ENCODE results near the gene CTRB1.

DNA sequence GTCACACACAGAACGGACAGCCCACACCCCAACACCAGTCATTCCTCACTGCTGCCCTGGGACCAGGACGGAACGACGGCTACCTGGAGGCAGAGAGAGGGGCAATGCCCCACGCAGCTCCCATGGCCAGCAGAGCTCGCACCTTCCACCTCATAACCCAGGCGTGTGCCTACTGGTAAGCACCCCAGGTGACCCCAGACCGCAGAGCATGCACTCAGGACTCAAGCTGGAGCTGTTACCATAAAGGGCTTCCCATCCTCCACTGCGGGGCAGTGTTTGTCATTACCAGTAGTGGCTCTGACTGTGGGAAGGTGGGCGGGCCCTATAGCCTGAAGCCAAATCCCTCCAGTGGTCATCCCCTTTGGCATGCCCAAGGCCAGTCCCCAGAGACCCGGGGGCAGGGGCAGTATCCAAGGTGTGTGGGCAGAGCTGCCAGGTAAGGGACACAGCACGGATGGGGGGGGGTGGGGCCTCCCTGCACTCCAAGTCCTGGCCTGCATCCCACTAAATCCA lies 37.3 kb downstream of the CTRB1 start:
- TF ChIP-seq POLR2AphosphoS5 (IDR thresholded peaks at IDR 0.05; ENCODE audit: insufficient read depth, low read depth, low read length) (no peak), MAX (IDR thresholded peaks at IDR 0.05; ENCODE audit: insufficient read depth, insufficient read length) (no peak), CTCF (IDR thresholded peaks at IDR 0.05; ENCODE audit: extremely low read depth in 1 of 2, insufficient read depth in 1 of 2, low read depth in 1 of 2, low read length in 2 of 2) (peak in 1 of 2 donors; percentile 22), EZH2 (IDR thresholded peaks at IDR 0.05; ENCODE audit: borderline replicate concordance, low read depth, low read length, severe bottlenecking) (no peak), POLR2A (IDR thresholded peaks at IDR 0.05; ENCODE audit: low read depth, low read length) (no peak)

Data from endothelial cell of umbilical vein (primary cell).